GM19468 (cell line): ENCODE data around the gene AKT1.

Experiments
- ATAC-seq: cut with Tn5 transposase; IDR thresholded peaks from one replicate; pipeline ENCODE4 v1.9.1; 2021; ENCODE audit warnings: mild to moderate bottlenecking, moderate library complexity, moderate number of reproducible peaks; ENCODE audit not compliant: unreplicated experiment; ENCODE audit errors: extremely low read depth

The AKT1 gene

DNA sequence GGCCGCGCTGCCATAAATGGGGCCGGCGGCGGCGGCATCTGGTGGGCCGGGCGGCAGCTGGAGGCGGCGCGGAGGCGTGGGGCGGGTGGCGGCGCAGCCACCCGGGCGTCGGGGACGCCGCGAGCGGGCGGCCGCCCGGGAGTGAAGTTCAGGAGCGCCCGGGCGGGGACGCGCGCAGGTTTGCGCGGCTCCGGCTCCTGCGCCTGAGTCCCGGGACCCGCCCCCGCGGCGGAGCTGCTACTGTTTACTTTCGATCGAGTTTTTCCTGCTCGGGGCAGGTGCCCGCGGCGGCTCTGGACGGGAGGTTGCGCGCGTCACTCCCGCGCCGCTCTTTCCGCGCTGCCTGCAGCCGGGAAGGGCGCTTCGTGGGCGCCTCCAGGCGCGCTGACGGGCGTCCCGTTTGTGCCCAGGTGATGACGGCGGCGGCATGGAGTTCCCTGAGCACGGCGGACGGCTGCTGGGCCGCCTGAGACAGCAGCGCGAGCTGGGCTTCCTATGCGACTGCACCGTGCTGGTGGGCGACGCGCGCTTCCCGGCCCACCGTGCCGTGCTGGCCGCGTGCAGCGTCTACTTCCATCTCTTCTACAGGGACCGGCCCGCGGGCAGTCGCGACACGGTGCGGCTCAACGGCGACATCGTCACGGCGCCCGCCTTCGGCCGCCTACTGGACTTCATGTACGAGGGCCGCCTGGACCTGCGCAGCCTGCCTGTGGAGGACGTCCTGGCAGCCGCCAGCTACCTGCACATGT lies 5.4 kb upstream of the AKT1 start, which contains the start of gene ZBTB42:
Gene ZBTB42, plus strand, starts transcription at position 331 of the 749 bp plus-strand sequence. Its CDS starts 97 bp downstream, at position 428.
- ATAC-seq = no peak

DNA sequence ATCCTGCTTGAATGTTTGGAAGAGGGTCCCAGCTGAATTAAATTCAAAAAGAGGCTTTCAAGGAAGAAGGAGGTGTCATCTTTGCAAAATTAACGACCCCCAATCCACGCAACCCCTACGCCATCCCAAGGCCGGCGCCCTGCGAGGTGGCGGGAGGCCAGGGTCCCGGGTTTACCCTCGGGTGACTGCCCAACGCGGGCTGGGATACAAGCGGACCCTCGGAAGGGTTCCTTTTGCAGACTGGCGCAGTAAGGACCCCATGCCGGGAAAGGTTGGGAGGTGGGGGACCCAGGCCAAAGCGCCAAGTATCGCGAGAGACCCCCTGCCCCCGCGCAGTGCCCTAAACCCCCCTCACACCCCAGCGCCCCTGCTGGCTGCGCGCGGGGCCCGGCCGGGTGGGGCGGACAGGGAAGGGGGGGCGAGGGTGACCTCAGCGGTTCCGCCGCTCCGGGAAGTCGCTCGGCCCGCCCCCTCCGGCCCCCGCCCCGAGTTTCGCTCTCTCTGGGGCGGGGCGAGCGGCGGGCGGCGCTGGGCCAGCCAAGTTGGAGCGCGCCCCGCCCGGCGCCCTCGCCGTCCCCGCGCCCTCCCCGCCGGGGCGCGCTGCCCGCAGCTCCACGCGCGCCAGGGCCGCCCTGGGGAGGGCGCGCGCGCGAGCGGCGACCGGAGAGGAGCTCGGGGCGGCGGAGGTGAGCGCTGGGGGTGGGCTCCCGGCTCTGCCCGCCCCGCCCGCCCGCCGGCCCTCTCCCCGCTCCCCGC lies 4.6 kb upstream of the AKT1 start:
- ATAC-seq = no peak

DNA sequence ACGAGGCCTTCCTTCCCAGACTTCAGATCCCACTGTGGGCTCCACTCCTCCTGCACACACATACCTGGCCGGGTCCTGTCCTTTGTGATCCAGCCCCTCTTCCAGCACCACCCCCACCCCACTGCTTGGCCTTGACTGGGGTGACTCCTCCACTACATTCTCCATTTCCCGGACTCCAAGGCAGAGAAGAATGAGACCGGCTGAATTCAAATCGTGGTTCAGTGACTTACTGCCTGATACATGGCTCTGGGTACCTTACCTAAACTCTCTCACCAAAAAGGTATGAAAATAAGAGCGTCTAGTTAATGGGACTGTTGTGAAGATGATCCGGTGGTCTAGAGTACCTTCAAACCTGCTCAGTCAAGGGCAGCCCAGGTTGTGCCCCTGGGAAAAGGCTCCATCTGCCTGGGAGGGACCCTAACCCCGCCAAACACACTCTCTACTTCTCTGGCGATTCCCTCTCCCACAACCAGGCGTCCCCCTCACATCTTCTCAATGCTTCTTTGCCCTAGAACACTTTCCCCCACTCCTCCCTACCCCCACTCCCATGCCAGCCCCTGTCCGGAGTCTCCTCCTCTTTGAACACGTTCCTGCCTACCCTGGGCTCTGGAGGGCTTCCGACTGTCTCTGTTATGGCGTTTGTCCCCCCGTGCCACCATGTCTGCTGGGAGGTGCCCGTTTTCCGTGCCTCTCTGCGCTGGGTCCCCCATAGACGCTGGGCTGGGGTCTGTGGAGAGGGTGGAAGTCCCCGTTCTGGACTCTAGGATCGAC lies 3.9 kb upstream of the AKT1 start:
- ATAC-seq = no peak

DNA sequence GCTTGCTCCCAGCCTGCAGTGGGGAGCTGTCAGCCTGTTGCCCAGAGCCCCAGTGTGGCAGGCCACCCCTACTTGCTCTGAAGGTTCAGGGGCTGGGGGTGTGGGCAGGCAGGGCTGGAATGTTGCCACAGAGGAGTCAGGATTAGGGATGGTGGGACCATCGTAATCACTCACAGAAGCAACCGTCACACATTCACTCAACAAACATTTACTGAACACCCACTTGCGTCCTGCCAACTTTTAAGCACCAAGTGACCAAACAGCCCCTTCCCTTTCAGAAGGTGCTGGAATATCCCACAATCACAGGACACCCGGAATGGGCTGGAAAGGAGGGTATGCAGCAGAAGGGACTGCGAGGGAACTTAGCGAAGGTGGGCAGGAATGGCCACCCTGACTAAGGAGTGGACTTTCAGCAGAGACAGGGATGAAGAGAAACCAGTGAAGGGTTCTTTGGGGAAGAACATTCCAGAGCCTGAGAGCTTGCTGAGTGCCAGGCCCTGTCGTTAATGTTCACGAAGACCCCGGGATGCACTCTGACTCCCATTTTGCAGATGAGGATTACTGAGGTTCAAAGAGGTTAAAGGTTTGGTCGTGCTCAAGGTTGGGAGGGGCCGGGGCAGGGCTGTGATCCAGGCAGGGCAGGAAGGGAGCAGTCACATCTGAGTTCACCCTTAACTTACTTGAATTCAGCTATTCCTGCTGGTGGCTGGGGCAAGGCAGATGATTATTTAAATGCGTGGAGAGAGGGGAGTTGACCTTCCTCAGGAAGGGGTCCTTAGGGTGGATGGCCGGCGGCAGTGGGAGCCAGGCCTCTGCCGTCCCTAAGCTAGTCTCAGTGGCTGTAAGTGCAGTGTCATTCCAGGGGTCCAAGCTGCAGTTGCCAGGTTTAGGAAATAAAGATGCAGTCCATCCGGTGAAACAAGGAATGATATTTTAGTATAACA lies 3.0 kb upstream of the AKT1 start:
- no peak for ATAC-seq

DNA sequence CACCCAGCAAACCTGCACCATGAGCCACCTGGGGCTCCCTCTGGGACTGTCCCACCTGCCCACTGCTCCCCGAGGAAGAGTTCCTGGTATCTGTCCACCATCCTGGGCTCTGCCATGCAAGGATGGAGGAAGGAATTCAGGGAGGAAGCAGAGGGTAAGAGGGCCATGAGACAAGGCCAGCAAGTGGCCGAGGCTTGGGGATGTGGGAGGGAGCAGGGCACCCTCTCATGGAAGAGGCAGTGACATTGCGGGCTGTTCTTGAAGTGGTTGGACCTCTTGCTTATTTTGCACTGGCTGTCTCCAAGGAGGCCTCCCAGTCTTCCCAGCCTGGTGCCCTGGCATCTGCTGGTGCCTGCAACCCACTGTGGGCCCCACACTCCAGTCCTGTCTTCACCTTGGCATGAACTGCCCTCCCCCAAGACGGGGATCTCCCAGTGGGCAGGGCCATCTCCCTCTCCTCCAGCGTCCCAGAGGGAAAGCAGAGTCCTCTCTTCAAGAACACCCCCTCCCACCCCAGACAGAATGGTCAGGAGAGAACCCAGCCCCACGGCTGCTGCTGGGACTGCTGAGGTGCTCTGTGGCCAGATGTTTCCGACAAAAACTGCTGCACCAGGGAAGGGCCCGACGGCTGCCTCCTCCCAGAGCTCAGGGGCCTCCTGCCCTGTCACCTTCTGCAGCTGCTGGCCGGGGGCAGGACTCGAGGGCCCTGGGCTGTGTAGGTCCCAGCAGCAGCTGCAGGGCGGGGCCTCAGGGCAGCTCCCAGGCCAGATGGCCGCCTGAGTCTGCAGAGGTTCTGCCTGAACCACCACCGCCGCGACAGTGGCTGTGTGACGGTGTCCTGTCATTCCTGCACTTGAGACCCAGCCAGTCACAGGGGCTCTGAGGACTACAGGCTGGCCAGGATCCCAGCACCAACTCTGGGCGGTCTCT lies 1.8 kb upstream of the AKT1 start:
- no peak for ATAC-seq

DNA sequence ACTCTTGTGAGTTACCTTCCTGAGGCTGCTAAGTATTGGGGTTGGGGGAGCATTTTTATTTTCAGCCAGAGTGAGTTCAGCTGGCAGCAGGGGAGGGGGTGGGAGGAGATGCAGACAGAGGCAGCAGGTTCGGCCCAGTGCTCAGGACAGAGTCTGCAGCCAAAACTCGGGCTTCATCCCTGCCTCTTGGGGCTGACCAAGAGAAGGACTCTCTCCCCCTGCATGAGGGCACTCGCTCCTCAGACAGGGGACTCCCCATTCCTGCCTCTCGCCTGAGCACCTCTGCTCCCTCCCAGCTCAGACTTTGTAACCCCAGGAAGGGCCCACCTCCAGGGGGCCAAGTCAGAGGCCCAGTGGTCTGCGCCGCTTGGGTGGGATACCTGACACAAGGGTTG lies 1.1 kb upstream of the AKT1 start:
- no peak for ATAC-seq

DNA sequence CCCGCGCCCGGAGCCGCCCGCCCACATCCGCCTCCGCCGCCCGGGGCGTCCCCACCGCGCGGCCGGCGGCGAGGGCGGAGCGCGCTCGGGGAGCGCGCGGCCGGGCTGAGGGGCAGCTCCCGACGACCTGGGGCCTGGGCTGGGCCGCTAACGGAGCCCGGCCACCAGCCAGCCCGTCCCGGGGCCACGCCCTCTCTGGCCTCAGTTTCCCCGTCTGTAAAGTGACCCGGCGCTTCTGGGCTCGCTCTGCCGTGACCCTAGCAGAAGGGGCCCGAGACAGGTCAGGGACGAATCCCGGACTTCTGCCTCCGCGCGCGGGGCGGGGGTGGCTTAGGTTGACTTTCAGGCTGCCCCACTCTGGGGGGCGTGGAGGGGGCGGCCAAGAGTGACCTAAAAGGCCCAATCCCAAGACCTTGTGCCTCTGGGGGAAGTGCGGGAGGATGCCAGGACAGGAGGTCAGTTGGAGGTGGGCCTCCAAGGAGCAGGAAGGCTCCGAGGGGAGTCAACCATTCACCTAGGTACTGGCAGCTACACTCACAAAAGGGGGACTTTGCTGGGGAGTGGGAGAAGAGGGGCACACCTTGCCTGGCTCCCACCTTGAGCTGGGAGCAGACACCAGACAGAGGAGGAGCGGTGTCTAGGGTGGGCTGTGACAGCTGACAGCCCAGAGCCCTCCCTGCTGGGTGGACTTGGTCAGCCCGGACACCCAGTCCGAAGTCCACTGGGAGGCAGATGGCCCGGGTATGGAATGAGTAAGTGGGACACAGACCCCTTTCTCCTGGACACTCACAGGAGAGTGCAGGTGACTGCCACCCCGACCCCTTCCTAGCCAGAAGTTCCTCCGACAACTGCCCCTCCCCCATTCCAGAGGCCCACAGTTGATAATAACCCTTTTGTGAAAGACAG lies 486 bp upstream of the AKT1 start:
- ATAC-seq = no peak

DNA sequence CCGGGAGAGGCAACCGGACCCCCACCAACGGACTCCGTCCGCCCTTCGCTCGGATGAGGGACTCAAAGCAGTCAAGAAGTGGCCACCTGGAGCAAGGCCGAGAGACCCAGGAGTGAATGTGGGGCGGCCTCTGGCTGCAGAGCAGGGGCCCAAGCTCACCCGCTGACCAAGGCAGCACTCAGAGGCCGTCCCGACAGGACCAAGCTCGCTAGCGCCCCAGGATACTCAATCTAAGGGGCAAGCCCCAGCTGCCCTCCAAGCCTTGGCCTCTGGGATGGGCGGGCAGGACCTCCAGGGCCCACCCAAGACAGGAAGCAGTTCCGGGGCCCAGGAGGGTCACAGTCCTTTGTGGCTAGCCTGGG lies 936 bp downstream of the AKT1 start:
- ATAC-seq = no peak

DNA sequence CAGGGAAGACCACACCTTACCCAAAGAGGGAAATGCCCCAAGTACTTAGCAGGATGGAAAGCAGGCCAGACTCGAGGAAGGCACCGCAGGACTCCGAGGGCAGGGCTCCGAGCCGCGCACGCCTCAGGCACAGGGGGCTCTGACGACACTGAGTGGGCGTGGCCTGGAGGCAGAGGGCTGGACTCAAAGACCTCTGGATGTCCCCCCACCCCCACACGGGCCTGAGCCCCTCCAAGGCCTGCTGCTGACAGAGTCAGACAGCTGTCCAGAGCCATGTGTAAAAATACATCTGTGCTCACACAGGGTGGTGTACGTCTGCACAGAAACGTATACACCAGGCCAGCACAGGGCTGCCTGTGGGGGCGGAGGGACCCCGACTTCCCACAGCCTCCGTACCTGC lies 1.4 kb downstream of the AKT1 start:
- ATAC-seq = no peak

DNA sequence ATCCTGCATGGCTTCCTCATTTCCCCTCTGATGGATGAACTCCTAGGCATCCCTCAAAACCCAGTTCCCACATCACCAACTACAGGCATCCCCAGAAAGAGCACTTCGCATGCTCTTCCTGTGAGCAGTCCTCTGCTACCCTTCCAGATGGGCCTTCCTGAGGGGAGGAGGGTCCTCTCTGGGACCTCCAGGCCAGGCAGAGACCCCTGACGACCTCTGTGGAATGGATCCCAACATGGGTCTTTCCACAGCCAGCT lies 1.9 kb downstream of the AKT1 start:
- no peak for ATAC-seq

DNA sequence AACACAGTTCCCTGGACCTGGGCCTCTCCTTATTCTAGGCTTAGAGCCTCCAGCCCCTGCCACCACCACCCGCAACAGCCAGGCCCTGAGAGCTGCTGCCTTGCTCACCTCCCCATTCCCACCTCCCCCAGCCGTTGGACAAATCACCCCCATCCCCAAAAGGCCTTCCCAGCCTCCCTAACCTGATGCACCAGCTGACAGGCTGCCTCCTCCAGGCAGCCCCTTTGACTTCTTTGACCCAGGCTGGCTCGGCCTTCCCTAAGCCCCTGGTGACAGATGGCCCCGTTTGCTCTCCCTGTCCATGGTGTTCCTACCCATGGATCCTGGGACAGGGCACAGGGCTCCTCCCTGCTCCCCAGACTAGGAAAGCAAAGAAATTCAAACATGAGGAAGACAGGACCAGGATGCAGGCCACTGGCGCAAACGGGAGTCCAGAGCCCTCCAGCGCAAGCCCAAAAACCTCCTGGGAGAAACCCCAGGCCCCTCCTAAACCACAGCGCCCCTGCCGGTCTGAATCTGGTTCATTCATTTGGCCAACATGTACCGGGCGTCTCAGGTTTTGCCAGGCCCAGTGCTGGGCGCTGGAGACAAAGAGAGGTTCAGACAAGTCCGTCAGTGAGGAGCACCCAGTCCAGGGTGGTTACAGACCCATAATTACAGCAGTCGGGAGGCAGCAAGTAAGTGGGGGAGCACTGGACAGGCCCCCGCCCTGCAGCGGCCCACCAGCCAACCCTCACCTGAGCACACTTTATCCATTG lies 2.4 kb downstream of the AKT1 start:
- ATAC-seq = no peak

DNA sequence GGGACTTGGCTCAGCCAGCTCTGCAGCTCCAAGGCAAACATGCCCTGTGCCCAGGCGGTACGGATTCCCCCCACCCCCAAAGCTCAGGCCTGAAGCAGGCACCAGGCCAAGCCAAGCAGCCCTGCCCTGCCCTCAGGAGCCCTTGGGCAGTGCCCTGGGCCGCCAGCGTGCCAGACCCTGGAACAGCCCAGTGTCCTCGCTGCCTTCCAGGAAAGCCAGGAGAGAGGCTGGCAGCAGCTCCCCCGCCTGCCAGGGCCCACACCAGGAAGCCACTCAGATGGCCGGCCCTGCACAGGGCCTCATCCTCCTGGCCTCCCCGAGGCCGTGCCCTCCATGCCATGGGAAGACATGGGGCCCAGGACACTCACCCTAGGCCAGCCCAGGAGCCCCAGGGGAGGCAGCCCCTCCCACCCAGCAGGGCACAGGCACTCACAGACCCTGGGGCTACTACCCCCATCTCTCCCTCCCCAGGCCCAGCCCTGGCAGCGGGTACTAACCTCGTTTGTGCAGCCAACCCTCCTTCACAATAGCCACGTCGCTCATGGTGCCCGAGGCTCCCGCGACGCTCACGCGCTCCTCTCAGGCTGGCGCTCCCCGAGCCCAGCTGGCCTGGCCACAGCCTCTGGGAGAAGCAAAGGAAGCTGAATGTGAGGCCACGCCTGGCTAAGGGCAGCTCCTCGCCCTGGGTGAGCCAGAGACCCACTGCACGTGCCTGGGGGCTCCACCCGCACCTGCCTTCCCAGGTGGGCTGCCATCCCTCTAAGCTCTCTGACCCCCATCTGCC lies 3.3 kb downstream of the AKT1 start:
- ATAC-seq = no peak

DNA sequence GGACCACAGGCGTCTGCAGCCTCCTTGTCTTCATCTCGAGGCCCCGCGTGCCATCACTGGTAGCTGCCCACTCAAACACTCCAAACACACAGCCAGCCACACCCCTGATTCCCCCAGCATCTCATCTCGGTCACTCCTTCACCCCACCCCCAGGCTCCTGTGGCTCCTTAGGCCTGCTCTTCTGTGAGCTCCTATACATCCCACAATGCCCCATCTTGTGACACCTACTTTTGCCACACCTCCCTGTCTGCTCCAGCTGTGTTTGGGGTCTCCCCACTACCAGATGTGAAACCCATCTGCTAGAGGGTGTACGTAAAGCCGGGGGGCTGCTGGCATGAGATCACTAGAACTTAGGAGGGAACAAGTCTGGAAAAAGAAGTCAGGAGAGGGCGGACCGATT lies 4.1 kb downstream of the AKT1 start:
- no peak for ATAC-seq

DNA sequence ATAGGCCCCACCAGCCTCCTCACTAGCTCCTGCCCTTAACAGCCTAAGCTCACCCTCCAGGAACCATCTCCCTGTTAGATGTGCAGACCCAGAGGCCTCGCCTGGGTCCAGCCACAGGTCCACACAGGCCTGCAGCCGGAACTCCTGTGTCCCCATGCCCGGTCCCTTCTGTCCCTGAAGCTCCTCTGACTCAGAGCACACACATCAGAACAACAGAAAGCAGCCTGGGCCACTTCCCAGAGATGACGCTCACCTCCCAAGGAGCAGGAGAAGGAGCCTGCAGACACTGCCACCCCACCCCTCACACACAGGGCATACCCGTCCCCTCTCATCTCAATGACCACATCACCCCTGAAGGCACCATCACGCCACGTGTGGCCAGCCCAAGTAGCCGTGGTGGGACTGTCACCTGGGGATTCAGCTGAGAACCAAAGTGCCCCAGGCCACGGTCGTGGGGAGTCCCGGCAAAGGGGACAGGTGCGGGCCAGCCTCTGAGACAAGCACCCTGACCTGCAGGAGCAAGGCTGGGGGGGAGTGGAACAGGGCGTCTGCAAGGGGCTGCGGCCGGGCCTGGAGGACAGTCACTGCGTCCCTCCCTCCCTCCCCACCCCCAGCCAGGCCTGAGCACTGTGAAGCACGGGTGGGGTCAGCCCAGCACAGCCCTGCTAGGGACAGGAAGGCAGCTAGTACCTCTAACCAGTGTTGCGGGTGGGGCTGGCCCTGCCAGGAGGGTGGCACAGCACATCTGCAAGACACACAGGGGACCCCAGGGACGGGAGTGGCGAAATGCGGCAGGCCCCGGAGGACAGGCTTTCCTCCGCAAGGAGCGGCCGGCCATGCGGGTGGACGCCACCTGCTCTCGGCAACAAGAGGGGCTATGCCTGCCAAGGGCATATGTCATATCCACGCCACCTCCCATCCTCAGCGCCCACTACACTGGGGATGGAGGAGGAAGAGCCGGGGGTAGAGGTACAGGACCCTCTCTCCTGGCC lies 5.5 kb downstream of the AKT1 start:
- ATAC-seq = no peak

DNA sequence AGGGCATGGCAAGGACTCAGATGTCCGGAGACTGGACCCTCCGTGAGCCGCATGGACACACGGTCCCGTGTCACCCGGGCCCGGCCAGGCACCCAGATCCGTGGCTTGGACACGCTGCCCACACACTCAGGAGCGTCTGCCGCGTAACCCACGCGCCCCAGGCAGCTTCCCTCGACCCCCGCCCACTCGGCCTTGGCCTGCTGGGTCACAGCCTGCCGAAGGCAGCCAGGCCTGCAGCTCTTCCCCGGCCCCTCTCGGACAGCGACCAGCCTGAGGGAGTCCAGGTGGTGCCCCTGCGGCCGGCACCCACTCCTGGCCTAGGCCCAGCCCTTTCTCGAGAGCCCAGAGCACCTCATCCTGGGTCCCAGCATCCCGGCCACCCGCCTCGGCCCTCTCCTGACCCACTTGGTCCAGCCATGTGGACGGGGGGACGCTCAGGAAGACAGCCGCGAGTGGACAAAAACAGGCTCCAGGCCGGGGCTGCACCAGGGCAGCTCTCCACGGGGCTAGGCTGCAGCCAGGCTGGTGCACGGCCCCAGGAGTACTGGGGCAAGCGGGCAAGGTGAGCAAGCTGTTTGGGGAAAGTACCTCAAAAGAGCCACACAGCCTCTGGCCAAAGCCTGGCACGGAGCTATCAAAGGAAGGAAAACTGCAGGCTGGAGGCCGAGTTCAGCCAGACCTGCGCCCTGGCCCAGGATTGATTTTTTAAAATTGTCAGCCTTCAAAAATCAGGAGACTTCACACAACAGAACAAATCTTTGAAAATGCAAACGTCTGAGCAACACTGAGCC lies 6.5 kb downstream of the AKT1 start:
- no peak for ATAC-seq
